HL-60 (cell line): ENCODE results near the gene SCUBE1.

Source experiments
- CTCF ChIP-seq: IDR thresholded peaks from one replicate; pipeline ENCODE4 v1.5.1; 2011; ENCODE audit warnings: low read length, control low read depth, inconsistent platforms; ENCODE audit not compliant: insufficient read depth
- POLR2AphosphoS5 ChIP-seq: IDR thresholded peaks from 2 replicates; pipeline ENCODE4 v1.6.1; 2012; ENCODE audit warnings: low read depth
- REST ChIP-seq: IDR thresholded peaks from 2 replicates; pipeline ENCODE4 v1.6.1; 2012; ENCODE audit warnings: low read depth; ENCODE audit not compliant: insufficient replicate concordance

GRCh38 chr22:43199541-43199940, 143.6 kb downstream of the SCUBE1 start:
- TF ChIP-seq CTCF (no peak), POLR2AphosphoS5 (no peak), REST (no peak)
